Neural crest cell (in vitro differentiated cells): ENCODE data around the gene ARPC1B. TPM values are rescaled to one million over a fixed set of nuclear protein-coding genes. Genes with fewer than 3 reads are reported as not detected.

Experiments
- DNase-seq: peaks from one replicate; pipeline ENCODE4 v3.0.0; 2021; ENCODE audit warnings: low read depth, mixed read lengths, low spot score
- H3K27ac Mint-ChIP-seq: one replicate; pipeline ENCODE4 v1.8.0; 2021; ENCODE audit warnings: mild to moderate bottlenecking, mixed read lengths; ENCODE audit not compliant: unreplicated experiment
- H3K27me3 Mint-ChIP-seq: 2 replicates; pipeline ENCODE4 v1.8.0; 2021; ENCODE audit warnings: low read depth, mild to moderate bottlenecking, mixed read lengths
- H3K36me3 Mint-ChIP-seq: 2 replicates; pipeline ENCODE4 v1.8.0; 2021; ENCODE audit warnings: low read depth, mild to moderate bottlenecking, mixed read lengths
- H3K4me1 Mint-ChIP-seq: 2 replicates; pipeline ENCODE4 v1.8.0; 2021; ENCODE audit warnings: mixed read lengths
- H3K4me3 Mint-ChIP-seq: one replicate; pipeline ENCODE4 v1.8.0; 2021; ENCODE audit warnings: mild to moderate bottlenecking, mixed read lengths
- H3K9me3 Mint-ChIP-seq: 2 replicates; pipeline ENCODE4 v1.8.0; 2021; ENCODE audit warnings: mixed read lengths
- total RNA-seq: library from RNA; stranded (reverse); gene quantifications from 2 replicates; pipeline ENCODE4 v1.2.1, GENCODE V29; 2021
- TF ChIP-seq, protein P1 (sequence below): fragments of 200-600 bp; sonication (generic); conservative IDR thresholded peaks from 2 replicates; pipeline ENCODE4 v1.5.0; 2021; ENCODE audit warnings: antibody characterized with exemption, mild to moderate bottlenecking

The ARPC1B gene
- total RNA-seq, 1 donor from 2014 or later, result 67.7 TPM

DNA sequence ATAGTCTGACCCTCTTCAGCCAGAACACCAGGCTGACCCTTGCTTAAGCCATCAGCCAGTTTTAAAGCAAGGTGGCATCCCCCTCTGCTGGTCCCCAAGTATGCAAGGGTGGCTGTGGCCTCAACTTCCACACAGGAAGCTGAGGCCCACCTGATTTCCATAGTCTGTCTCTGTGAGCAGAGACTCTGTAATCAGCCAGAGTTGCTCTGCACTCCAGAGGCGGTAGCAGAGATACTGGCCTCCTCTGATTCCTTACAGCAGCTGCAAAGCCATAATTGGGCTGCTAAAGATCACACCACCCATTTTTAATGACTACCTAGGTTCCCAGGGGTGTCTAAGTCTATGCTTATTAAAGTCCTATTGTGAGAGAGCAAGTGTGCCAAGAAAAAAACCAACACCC is 32.0 kb downstream of the ARPC1B start:
- H3K9me3 Mint-ChIP-seq, result no peaks in the 10 kb centered on the region
- no peak overlapping the region for H3K27ac Mint-ChIP-seq
- TF ChIP-seq, protein P1, sequence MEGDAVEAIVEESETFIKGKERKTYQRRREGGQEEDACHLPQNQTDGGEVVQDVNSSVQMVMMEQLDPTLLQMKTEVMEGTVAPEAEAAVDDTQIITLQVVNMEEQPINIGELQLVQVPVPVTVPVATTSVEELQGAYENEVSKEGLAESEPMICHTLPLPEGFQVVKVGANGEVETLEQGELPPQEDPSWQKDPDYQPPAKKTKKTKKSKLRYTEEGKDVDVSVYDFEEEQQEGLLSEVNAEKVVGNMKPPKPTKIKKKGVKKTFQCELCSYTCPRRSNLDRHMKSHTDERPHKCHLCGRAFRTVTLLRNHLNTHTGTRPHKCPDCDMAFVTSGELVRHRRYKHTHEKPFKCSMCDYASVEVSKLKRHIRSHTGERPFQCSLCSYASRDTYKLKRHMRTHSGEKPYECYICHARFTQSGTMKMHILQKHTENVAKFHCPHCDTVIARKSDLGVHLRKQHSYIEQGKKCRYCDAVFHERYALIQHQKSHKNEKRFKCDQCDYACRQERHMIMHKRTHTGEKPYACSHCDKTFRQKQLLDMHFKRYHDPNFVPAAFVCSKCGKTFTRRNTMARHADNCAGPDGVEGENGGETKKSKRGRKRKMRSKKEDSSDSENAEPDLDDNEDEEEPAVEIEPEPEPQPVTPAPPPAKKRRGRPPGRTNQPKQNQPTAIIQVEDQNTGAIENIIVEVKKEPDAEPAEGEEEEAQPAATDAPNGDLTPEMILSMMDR, result no peak
- H3K27me3 Mint-ChIP-seq, result no peaks in the 10 kb centered on the region
- peaks cover 37% of the 10 kb centered on the region for H3K4me1 Mint-ChIP-seq
- peak overlapping the region; percentile 100 for H3K4me3 Mint-ChIP-seq
- DNase-seq, result no peak
- peaks cover 17% of the 10 kb centered on the region for H3K36me3 Mint-ChIP-seq

DNA sequence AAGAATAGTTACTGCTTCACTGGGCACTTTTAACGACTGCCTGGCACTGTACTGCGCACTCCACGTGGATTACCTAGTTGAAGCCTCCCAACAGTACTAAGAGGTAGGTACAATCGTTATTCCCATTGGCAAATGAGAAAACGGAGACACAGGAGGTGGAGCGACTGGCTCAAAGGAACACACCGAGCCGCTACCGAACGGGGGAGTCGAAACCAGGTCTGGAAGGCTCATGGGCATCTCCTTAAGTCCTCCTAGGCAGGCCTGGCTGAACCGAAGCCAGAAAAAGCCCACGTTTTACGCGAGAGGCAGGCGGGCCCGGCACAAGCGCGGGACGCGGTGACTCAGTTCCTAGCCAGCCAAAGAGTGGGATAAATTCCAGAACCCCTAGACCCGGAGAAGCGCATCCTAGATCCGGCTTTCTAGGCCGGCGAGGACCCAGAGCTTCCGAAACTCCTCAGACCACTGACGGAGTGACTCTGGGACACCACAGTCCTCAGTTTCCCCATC is 33.4 kb downstream of the ARPC1B start:
- H3K4me3 Mint-ChIP-seq, result peak overlapping the region; percentile 100
- DNase-seq, result no peak
- TF ChIP-seq, protein P1, result no peak
- no peaks in the 10 kb centered on the region for H3K9me3 Mint-ChIP-seq
- H3K27ac Mint-ChIP-seq, result peak overlapping the region; percentile 63
- H3K27me3 Mint-ChIP-seq, result no peaks in the 10 kb centered on the region
- peaks cover 37% of the 10 kb centered on the region for H3K4me1 Mint-ChIP-seq
- H3K36me3 Mint-ChIP-seq, result peaks cover 18% of the 10 kb centered on the region

DNA sequence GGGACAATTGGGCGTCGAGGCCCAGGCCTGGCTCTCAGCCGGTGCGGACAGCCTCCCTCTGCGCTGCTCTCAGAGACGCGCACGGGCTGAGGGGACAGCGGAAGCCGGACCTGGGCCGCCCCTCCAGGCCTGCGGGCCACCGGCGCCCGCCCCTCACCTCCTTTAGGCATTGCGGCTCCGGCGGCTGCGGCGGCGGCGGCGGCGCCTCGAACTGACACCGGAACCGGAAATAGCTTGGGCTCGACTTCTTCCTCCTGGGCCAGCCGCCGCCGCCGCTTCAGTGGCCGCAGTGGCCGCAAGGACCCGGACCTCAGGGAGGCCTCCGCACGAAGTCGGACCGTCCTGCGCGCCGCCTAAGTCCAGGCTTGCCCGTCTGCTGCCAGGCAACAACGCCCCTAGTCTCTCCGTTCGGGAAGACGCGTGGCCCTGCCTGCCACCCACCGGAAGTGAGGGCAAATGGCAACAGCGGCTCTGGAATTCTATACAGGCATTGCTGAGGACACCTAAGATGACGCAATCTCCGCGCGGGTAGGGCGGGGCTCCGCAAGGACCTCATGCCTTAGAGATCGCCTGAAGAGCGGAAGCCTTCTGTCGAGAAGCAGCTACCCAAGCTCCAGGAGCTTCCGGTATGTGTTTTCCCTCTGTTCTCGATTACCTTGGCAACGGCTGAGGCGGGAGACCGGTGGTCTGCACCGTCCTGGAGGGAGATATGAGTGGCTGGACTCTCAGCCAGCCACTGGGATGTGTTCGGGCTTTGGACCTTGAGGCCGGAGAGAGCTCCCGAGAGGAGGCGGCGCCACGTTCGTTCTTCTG is 34.1 kb downstream of the ARPC1B start, which contains the start of the genes BUD31 and PDAP1:
Gene BUD31 (plus strand): TSS at position 591 of the 813 bp plus-strand sequence. CDS start 2,124 bp downstream, outside the sequence.
Gene PDAP1 (minus strand): TSS at position 219 of the 813 bp plus-strand sequence. CDS start 49 bp downstream, at position 170.
- Mint-ChIP-seq H3K4me1 (peaks cover 37% of the 10 kb centered on the region), H3K36me3 (peaks cover 17% of the 10 kb centered on the region), H3K9me3 (no peaks in the 10 kb centered on the region), H3K27me3 (no peaks in the 10 kb centered on the region), H3K27ac (peak within 1 kb of the TSS; percentile 100), H3K4me3 (peak within 1 kb of the TSS; percentile 100)
- peak; percentile 88 for DNase-seq
- TF ChIP-seq, protein P1, result no peak

DNA sequence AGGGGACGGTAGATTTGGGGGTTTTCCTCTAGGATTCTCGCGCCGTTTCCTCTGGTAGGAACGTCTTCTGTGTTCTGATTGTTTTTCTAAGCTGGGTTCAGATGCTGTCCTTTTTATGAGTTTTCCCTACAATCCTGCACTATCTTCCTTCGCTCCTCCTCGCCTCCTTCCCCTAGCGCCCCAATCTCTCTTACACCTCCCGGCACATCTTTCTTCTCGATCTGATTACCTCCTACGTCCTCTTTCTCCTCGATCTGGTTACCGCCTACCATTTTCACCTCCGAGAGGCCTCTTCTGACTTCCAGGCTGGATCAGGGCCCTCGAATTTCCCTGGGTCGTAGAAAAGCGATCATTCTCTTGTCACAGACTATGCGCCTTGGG is 34.7 kb downstream of the ARPC1B start:
- TF ChIP-seq, protein P1, result no peak
- Mint-ChIP-seq H3K27ac (peak overlapping the region; percentile 100), H3K36me3 (peaks cover 14% of the 10 kb centered on the region), H3K4me3 (peak overlapping the region; percentile 100), H3K9me3 (no peaks in the 10 kb centered on the region), H3K27me3 (no peaks in the 10 kb centered on the region), H3K4me1 (peaks cover 37% of the 10 kb centered on the region)
- no peak for DNase-seq

DNA sequence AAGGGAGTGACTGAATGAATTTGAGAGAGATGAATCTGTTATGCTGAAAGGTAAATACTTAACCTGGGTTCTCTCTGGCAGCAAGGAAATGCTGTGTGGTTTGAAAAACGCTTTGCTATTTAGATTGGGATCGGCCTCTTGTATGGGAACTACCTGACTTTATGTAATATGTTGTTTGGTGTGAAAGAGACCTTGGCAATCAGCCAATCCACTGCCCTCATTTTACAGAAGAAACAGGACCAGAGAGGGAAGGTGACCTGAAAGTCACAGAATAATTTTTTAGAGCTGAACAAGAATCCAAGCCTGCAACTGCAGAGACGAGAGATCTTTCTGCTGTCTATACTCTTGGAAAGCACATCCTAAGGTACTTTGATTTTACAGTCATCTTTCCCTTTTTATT is 35.3 kb downstream of the ARPC1B start:
- TF ChIP-seq, protein P1, result no peak
- Mint-ChIP-seq H3K4me1 (peaks cover 37% of the 10 kb centered on the region), H3K27ac (no peak overlapping the region), H3K9me3 (no peaks in the 10 kb centered on the region), H3K4me3 (peak overlapping the region; percentile 100), H3K27me3 (no peaks in the 10 kb centered on the region), H3K36me3 (peaks cover 18% of the 10 kb centered on the region)
- no peak for DNase-seq
